Erythroblast (primary cell): ENCODE measurements around the gene RHBDL1.

Experiments used
- GATA1 ChIP-seq: IDR thresholded peaks from 2 replicates; pipeline ENCODE4 v1.6.1; 2011; ENCODE audit warnings: low read depth, mild to moderate bottlenecking, control low read depth, low read length, moderate library complexity
- POLR2A ChIP-seq: IDR thresholded peaks from 2 replicates; pipeline ENCODE4 v1.6.1; 2011; ENCODE audit warnings: mild to moderate bottlenecking, low read length

GRCh38 chr16:723695-724094, 48.2 kb downstream of the RHBDL1 start:
- TF ChIP-seq POLR2A (no peak), GATA1 (no peak)
